ENCODE results near the gene DCAF5. TPM values are rescaled to one million over a fixed set of nuclear protein-coding genes. Genes with fewer than 3 reads are reported as not detected.

DCAF5 gene
- total and polyA plus RNA-seq, 2 of the 13 experiments (the other 11 are each of a cell fraction or from before 2014, with no cell fraction given) = 13.4 to 31.6 TPM

GRCh38 chr14:69129264-69129880 is 23.5 kb downstream of the DCAF5 start:
- H3K36me3 ChIP-seq (replicated peaks in 1 of 2; ENCODE audit: control insufficient read depth in 1 of 2, insufficient read depth in 2 of 2, low read length in 2 of 2) = no peaks in the 10 kb centered on the region; a peak in 1 of 5 replicates
- no peaks in the 10 kb centered on the region for H3K27me3 ChIP-seq (ENCODE audit: control insufficient read depth in 1 of 2, insufficient read depth in 2 of 2, low read length in 2 of 2)
- ChIA-PET POLR2A (no interaction called here), CTCF (ENCODE audit: low intra/inter-chr PET ratio, low total read pairs) (interaction anchor here (1.1 to 2.2 kb wide), 3 partner anchors 22 to 158 kb away, joined by 3 to 6 read pairs (median 6); no protein-coding TSS in a partner anchor)
- 30% methylated on average over 6 of the region's 7 CpGs for WGBS (ENCODE audit: low lambda C conversion rate)
- H3K4me3 ChIP-seq (replicated peaks in 1 of 3; ENCODE audit: insufficient read depth in 1 of 3, low read depth in 2 of 3, low read length in 3 of 3) = no peak overlapping the region
- BruUV-seq (replicated peaks) = no TSS peak
- peaks cover 5% of the 10 kb centered on the region for H3K4me1 ChIP-seq (ENCODE audit: insufficient read depth, low read length)
- in situ Hi-C loops (cut with HindIII; ENCODE audit: extremely low pct_ligation_motif_present, low pct_unique_long_range_greater_than_20kb) (no loop called here), intact Hi-C loops (cut with micrococcal nuclease; ENCODE audit: unreplicated experiment) (loop anchor here (1.0 kb wide), 2 partner anchors 22 to 114 kb away; no protein-coding TSS in a partner anchor)
- no peaks in the 10 kb centered on the region for H3K9me3 ChIP-seq (ENCODE audit: low read length)
- peak overlapping the region; percentile 43; the same call in 1 of the 2 replicates for H3K4me2 ChIP-seq (ENCODE audit: low read depth, low read length)
- DNase-seq (ENCODE audit: low spot score) (peak; percentile 72), ATAC-seq (peak; percentile 94), FAIRE-seq (peak; percentile 77)
- H4K20me1 ChIP-seq (ENCODE audit: insufficient read depth, low read length) = peaks cover 14% of the 10 kb centered on the region; the same call in 1 of the 2 replicates
- H3K79me2 ChIP-seq (ENCODE audit: insufficient read depth, low read length) = peaks cover 50% of the 10 kb centered on the region
- H3K27ac ChIP-seq (ENCODE audit: extremely low read length, insufficient read depth, low read length) = no peak overlapping the region
- H2AFZ ChIP-seq (ENCODE audit: low read length) = no peak overlapping the region
- H3K9ac ChIP-seq (ENCODE audit: insufficient read depth, low read depth, low read length) = no peak overlapping the region
- TF ChIP-seq HNRNPK (IDR thresholded peaks at IDR 0.05; ENCODE audit: low read depth, low read length, poor library complexity, severe bottlenecking) (no peak), ZNF136 (CRISPR knock-in tag; IDR thresholded peaks at IDR 0.05; ENCODE audit: low read depth) (no peak), SATB2 (CRISPR knock-in tag; IDR thresholded peaks at IDR 0.05) (no peak), STAG1 (CRISPR knock-in tag; IDR thresholded peaks at IDR 0.05) (peak; percentile 82), CREB1 (IDR thresholded peaks at IDR 0.05) (no peak), CREB1 (CRISPR knock-in tag; IDR thresholded peaks at IDR 0.05) (peak; percentile 24; the same call in 1 of the 2 replicates), EP300 (IDR thresholded peaks at IDR 0.05; ENCODE audit: low read depth in 2 of 2, low read length in 2 of 2) (no peak), EP300 (CRISPR knock-in tag; IDR thresholded peaks at IDR 0.05; ENCODE audit: borderline replicate concordance) (no peak), ZSCAN31 (CRISPR knock-in tag; IDR thresholded peaks at IDR 0.05; ENCODE audit: low read depth) (no peak), HMGA1 (CRISPR knock-in tag; conservative IDR thresholded peaks at IDR 0.05) (no peak), FOXA1 (IDR thresholded peaks at IDR 0.05) (no peak), FOXA1 (CRISPR knock-in tag; IDR thresholded peaks at IDR 0.05) (peak; percentile 82), SMC3 (IDR thresholded peaks at IDR 0.05; ENCODE audit: low read length) (peak; percentile 91), IRX3 (CRISPR knock-in tag; IDR thresholded peaks at IDR 0.05; ENCODE audit: borderline replicate concordance, low read depth) (no peak)
- TF ChIP-seq, protein P1, sequence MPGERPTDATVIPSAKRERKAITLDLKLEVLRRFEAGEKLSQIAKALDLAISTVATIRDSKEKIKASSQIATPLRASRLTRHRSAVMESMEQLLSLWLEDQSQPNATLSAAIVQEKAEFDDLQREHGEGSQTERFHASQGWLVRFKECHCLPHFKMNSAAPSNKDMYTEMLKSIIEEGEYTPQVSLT (CRISPR knock-in tag; IDR thresholded peaks at IDR 0.05; ENCODE audit: borderline replicate concordance, low read depth) = no peak
- TF ChIP-seq, protein P2, sequence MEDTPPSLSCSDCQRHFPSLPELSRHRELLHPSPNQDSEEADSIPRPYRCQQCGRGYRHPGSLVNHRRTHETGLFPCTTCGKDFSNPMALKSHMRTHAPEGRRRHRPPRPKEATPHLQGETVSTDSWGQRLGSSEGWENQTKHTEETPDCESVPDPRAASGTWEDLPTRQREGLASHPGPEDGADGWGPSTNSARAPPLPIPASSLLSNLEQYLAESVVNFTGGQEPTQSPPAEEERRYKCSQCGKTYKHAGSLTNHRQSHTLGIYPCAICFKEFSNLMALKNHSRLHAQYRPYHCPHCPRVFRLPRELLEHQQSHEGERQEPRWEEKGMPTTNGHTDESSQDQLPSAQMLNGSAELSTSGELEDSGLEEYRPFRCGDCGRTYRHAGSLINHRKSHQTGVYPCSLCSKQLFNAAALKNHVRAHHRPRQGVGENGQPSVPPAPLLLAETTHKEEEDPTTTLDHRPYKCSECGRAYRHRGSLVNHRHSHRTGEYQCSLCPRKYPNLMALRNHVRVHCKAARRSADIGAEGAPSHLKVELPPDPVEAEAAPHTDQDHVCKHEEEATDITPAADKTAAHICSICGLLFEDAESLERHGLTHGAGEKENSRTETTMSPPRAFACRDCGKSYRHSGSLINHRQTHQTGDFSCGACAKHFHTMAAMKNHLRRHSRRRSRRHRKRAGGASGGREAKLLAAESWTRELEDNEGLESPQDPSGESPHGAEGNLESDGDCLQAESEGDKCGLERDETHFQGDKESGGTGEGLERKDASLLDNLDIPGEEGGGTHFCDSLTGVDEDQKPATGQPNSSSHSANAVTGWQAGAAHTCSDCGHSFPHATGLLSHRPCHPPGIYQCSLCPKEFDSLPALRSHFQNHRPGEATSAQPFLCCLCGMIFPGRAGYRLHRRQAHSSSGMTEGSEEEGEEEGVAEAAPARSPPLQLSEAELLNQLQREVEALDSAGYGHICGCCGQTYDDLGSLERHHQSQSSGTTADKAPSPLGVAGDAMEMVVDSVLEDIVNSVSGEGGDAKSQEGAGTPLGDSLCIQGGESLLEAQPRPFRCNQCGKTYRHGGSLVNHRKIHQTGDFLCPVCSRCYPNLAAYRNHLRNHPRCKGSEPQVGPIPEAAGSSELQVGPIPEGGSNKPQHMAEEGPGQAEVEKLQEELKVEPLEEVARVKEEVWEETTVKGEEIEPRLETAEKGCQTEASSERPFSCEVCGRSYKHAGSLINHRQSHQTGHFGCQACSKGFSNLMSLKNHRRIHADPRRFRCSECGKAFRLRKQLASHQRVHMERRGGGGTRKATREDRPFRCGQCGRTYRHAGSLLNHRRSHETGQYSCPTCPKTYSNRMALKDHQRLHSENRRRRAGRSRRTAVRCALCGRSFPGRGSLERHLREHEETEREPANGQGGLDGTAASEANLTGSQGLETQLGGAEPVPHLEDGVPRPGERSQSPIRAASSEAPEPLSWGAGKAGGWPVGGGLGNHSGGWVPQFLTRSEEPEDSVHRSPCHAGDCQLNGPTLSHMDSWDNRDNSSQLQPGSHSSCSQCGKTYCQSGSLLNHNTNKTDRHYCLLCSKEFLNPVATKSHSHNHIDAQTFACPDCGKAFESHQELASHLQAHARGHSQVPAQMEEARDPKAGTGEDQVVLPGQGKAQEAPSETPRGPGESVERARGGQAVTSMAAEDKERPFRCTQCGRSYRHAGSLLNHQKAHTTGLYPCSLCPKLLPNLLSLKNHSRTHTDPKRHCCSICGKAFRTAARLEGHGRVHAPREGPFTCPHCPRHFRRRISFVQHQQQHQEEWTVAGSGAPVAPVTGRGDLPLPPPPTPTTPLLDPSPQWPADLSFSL (CRISPR knock-in tag; IDR thresholded peaks at IDR 0.05) = no peak
- TF ChIP-seq, protein P3, sequence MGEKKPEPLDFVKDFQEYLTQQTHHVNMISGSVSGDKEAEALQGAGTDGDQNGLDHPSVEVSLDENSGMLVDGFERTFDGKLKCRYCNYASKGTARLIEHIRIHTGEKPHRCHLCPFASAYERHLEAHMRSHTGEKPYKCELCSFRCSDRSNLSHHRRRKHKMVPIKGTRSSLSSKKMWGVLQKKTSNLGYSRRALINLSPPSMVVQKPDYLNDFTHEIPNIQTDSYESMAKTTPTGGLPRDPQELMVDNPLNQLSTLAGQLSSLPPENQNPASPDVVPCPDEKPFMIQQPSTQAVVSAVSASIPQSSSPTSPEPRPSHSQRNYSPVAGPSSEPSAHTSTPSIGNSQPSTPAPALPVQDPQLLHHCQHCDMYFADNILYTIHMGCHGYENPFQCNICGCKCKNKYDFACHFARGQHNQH (CRISPR knock-in tag; IDR thresholded peaks at IDR 0.05) = no peak

All from HepG2 (cell line).